HepG2 (cell line): ENCODE data around the gene PDPR.
"Not testable (repeated sequence)": the region's sequence is repeated elsewhere in the genome, so short reads cannot be mapped to it uniquely, and the experiment has no call there.

Experiments
- ELF4 ChIP-seq: sonication (generic); formaldehyde crosslinking; IDR thresholded peaks from 2 replicates; pipeline ENCODE4 v1.5.0; 2020; ENCODE audit warnings: missing genetic modification reagents, mild to moderate bottlenecking, moderate library complexity, borderline replicate concordance
- JUND ChIP-seq: sonication (generic); formaldehyde crosslinking; IDR thresholded peaks from 2 replicates; pipeline ENCODE4 v1.8.0; 2022; ENCODE audit warnings: mild to moderate bottlenecking, missing genetic modification reagents
- POLR2A ChIP-seq, 2 experiments: IDR thresholded peaks; 2 replicates each; pipeline ENCODE4 v1.6.1; 2011; ENCODE audit warnings: low read depth in 2 of 2, low read length in 2 of 2, mild to moderate bottlenecking in 1 of 2, moderate library complexity in 1 of 2; ENCODE audit not compliant: insufficient read depth in 1 of 2
- ZNF766 ChIP-seq: sonication (generic); formaldehyde crosslinking; IDR thresholded peaks from 2 replicates; pipeline ENCODE4 v1.5.0; 2020; ENCODE audit warnings: missing genetic modification reagents, borderline replicate concordance
- ZZZ3 ChIP-seq: sonication (generic); formaldehyde crosslinking; IDR thresholded peaks from 2 replicates; pipeline ENCODE4 v1.4.0; 2020; ENCODE audit warnings: missing genetic modification reagents, mild to moderate bottlenecking, borderline replicate concordance

GRCh38 chr16:70200063-70200462 lies 85.9 kb downstream of the PDPR start:
- TF ChIP-seq JUND (CRISPR knock-in tag); ZNF766 (CRISPR knock-in tag); POLR2A (IDR thresholded peaks at IDR 0.05; ENCODE audit: insufficient read depth in 1 of 2, low read depth in 2 of 2, low read length in 2 of 2); ZZZ3 (CRISPR knock-in tag); ELF4 (CRISPR knock-in tag): not testable (repeated sequence)
